Tibial nerve (tissue), 3 donors: ENCODE measurements around the gene ADCY4.

Experiments
- POLR2A ChIP-seq, 2 donors: fragments of 450-650 bp; IDR thresholded peaks; one replicate each; pipeline ENCODE4 v1.6.1; 2017; ENCODE audit warnings: antibody characterized with exemption in 2 of 2, mild to moderate bottlenecking in 2 of 2, moderate library complexity in 2 of 2
- TF ChIP-seq, protein P1 (sequence below), 5 experiments: fragments of 200-600 bp in 3 of 5; fragments of 450-650 bp in 2 of 5; sonication (generic) in 3 of 5; IDR thresholded peaks; one replicate each; pipeline ENCODE4 v1.5.1; 2016 to 2019; ENCODE audit warnings: antibody characterized with exemption in 5 of 5, mild to moderate bottlenecking in 3 of 5, moderate library complexity in 2 of 5

DNA sequence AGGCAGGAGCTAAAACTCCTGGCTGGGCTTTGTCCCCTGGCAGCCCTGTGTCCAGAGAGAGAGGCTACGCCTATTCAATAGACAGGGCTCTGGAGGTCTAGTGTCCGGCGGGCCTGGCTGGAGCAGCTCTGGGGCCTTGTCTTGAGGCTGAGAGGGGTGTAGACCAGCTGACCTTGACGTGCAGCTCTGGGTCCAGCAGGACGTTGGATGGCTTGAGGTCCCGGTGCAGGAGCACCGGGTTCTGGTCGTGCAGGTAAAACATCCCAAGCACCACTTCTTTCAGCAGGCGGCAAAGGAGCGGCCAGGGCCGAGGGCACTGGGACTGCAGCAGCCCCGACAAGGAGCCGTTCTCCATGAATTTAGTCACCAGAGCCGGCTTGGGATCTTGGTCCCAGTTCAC lies 4.0 kb upstream of the ADCY4 start:
- TF ChIP-seq, protein P1, sequence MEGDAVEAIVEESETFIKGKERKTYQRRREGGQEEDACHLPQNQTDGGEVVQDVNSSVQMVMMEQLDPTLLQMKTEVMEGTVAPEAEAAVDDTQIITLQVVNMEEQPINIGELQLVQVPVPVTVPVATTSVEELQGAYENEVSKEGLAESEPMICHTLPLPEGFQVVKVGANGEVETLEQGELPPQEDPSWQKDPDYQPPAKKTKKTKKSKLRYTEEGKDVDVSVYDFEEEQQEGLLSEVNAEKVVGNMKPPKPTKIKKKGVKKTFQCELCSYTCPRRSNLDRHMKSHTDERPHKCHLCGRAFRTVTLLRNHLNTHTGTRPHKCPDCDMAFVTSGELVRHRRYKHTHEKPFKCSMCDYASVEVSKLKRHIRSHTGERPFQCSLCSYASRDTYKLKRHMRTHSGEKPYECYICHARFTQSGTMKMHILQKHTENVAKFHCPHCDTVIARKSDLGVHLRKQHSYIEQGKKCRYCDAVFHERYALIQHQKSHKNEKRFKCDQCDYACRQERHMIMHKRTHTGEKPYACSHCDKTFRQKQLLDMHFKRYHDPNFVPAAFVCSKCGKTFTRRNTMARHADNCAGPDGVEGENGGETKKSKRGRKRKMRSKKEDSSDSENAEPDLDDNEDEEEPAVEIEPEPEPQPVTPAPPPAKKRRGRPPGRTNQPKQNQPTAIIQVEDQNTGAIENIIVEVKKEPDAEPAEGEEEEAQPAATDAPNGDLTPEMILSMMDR (IDR thresholded peaks at IDR 0.05): no peak
- no peak for TF ChIP-seq POLR2A (IDR thresholded peaks at IDR 0.05)
